GM18499 (cell line): ENCODE results near the gene TAAR9.

Source experiments
- ATAC-seq: cut with Tn5 transposase; IDR thresholded peaks from one replicate; pipeline ENCODE4 v1.9.1; 2021; ENCODE audit warnings: moderate number of reproducible peaks; ENCODE audit not compliant: insufficient read depth, unreplicated experiment

TAAR9 gene, protein sequence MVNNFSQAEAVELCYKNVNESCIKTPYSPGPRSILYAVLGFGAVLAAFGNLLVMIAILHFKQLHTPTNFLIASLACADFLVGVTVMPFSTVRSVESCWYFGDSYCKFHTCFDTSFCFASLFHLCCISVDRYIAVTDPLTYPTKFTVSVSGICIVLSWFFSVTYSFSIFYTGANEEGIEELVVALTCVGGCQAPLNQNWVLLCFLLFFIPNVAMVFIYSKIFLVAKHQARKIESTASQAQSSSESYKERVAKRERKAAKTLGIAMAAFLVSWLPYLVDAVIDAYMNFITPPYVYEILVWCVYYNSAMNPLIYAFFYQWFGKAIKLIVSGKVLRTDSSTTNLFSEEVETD

GRCh38 chr6:132537977-132538376 is at the start of gene TAAR9:
Gene TAAR9 (plus strand): TSS chr6:132538277. CDS start chr6:132538290, 13 bp downstream.
- no peak for ATAC-seq

DNA sequence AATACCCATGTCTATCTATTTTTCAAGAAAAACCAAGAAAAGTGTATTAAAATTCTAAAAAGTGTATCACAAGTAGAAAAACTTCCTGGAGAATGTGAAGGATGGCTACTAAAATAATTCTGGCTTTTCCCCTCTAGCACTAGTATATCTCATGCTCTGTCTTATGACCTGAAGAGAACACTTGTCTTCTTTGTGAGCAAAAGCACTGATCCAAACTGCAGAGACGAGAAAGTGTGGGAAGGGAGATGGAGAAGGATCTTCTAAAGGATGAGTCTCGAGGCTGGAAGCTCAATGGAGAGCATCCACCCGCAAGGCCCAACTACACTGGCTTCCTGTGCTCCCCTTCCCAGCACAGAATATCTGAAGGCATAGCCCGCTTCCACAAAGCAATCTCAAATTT is 48.7 kb upstream of the TAAR9 start:
- ATAC-seq: no peak

GRCh38 chr6:132490024-132490423 is 48.1 kb upstream of the TAAR9 start:
- no peak for ATAC-seq

DNA sequence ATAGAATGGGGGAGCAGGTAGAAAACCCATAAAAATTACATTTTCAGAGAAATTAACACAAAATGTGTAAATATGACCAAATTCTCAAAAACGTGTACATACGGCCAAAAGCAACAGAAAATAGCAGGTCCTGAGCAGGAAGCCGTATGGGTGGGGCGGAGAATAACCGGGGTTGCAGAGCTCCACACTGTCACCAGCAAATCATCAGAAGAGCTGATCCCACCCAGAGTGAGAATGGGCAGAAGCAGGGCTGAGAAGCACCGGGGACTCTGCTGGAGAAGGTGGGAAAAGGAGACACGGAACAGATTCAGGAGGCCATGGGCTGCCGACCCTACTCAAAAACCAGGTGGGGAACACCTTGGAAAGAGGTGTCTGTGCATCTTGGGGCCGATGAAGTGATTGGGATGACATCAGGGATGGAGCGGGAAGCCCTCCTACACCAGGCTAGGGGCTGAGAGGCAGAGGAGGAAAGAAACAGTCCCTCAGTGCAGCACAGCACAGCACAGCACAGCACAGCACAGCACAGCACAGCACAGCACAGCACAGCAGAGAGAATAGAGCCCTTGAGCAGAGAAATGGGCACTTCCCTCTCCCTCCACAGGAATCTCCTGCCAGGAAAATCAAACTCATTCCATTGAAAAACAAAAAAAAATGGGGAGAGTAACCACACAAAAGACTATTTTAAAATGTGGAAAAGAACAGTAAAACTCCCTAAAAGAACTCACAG is 47.4 kb upstream of the TAAR9 start:
- no peak for ATAC-seq

DNA sequence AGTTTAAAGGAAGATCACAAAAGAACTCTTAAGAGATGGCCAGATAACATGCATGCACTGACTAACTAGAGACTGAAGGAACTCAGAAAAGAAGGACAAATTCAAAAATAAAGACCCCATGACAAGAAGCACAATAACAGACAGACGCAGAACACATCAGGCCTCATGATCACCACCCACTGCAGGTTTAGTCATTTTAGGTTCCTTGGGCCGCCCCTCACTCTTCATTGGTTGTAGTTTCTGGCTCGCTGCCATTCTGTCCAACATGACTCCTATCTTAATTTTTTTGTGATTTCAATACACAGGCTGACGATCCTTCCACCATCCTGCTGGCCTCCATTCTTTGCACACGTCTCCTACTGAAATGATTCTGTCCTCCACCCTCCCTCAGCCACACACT is 46.8 kb upstream of the TAAR9 start:
- ATAC-seq: no peak

GRCh38 chr6:132491881-132492280 is 46.2 kb upstream of the TAAR9 start:
- ATAC-seq: no peak

DNA sequence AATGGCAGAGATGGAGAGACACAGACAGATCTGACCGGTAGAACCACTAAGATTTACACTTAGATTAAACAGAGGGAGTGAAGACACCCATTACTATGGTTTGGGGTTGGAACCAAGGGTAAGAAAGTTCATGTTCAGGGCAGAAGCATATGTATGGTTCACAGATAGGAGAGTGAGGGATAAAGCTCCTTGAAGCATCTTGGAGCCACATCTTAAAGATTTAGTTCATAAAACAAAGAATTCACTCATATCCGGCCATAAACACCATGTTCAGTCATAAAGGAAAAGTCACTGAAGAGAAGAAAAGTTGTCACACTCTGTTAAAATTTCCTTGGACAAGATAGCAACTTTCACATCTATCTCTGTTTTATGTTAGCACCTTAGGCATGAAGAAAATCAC is 43.1 kb upstream of the TAAR9 start:
- ATAC-seq: no peak

GRCh38 chr6:132495604-132496079 is 42.4 kb upstream of the TAAR9 start:
- ATAC-seq: peak; percentile 37

DNA sequence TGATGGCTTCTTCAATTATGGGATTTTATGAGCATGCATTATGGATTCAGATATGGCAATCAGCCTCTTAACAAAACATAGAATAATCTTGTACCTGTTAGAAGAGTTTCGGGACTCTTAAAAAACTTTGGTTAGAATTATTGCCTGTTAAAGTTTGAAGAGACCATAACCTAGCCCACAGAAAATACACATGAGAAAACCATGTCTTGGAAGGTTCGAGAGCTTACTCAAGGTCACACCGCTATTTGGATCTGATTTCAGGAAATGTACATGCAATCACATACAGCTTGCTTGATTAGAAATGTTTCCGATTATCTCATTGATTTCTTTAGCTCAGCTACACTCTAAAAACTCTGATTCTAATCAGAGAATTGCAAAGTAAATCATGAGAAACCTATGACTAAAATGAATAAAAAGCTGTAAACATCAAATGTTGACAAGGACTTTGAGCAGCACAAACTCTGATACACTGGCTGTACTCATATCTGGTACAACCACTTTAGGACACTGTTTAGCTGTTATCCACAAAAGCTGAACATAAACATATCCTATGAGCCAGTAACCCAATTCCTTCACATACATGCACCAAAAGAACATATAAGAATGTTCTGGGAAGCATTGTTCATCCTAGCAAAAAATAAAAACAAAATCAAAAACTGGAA is 41.4 kb upstream of the TAAR9 start:
- ATAC-seq: no peak

- peak; percentile 49 for ATAC-seq
Observed at GRCh38 chr6:132498638-132499037, 39.4 kb upstream of the TAAR9 start.

DNA sequence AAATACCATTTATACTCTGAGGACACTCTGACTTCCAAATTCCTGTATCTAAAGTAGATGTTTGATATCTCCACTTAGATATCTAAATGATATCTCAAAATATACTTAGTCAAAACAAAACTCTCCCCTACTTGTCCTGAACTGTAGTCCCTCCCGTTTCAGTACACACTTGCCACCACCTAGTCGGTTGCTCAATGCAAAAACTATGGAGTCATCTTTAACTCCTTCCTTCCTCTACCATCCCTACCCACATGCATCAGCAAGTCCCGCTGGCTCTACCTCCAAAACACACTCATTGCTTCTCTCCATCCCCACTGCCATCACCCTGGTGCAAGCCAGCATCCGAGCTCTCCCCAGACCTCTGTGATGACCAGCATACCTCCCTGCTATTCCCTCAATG is 38.3 kb upstream of the TAAR9 start:
- ATAC-seq: no peak

DNA sequence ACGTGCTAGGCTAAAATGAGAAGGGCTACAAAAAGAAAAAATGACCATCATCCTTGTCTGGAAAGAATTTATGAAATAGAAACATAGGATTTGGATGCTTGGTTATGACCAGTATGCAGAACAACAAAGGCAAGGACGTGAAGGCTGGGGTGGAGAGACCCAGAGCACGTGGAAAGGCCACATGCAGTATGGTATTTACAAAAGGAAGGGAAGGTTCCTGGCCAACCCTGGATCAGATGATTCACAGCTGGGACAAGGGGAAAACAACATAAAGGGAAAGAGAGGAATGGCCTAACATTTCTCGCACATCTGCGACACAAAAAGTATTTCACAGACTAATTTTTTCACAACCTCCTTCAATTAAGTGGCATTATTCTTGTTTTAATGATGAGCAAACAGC is 33.3 kb upstream of the TAAR9 start:
- no peak for ATAC-seq

DNA sequence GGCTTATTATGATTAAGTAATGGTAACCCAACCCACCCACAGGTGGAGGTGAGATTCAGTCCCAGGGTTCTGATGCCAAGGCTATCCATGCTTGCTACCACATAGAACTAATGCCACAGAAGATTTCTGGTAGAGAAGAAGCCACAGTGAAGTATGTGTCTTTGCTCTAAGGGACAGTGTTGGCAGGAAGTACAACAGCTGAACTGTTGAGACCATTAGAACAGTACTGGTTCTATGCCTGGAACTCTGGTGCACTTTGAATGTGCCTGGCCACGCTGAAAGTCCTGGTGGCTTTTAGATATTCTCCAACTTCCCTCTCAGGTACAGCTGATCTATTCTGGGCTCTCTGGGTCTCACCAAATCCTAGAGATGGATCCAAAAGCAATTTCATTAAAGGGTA is 32.9 kb upstream of the TAAR9 start:
- no peak for ATAC-seq

DNA sequence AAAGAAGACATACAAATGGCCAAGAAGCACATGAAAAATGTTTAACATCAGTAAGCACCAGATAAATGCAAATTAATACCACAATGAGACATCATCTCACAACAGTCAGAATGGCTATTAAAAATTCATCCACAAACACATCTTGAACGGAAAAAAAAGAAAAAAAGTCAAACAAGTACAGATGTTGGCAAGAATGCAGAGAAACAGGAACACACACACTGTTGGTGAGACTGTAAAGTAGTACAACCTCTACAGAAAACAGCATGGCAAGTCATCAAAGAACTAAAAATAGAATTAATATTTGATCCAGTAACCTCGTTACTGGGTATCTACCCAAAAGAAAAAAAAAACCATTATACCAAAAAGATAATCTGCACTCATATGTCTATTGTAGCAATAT is 31.6 kb upstream of the TAAR9 start:
- ATAC-seq: no peak

GRCh38 chr6:132506869-132507808 is 30.9 kb upstream of the TAAR9 start:
- no peak for ATAC-seq

GRCh38 chr6:132511210-132511830 is 26.8 kb upstream of the TAAR9 start:
- ATAC-seq: no peak

DNA sequence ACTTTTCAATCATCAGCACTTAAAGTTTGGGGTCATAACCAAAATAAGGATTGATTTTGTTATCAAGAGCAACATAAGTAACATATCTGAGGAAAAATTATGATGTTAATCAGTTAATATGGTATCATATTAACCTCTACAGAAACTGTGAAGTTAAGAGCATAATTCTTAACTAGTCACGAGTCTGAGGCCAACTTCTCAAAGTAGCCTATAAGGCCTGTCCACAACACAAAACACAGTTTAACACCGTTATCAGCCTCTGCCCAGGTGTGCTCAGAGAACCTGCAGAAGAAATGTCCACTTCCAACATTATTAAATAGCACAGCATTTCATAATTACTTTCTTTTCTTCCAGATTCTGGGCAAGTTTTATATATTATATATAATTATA is 26.3 kb upstream of the TAAR9 start:
- ATAC-seq: no peak

DNA sequence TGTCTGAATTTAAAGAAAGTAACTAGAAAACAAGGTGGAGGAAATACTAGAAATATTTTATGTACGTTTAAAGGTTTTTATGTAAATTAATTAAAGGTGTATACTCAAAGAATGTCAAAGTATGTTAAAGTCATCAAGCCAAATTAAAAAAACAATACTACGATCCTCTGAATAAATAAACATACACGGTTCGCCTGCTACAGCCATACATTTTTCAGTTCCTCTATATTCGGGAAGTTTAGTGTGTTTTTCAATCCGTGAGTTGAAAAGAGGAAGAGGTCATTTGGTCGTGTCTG is 25.8 kb upstream of the TAAR9 start:
- ATAC-seq: no peak

- ATAC-seq: peak; percentile 76
Observed at GRCh38 chr6:132512638-132513632, 25.1 kb upstream of the TAAR9 start, which contains the start of gene STX7. Gene STX7 (minus strand): TSS chr6:132513116. CDS start chr6:132503530, 9,586 bp downstream.
